GM21717 (cell line): ENCODE data around the gene HOXD10.

ENCODE experiments used
- ATAC-seq: cut with Tn5 transposase; IDR thresholded peaks from one replicate; pipeline ENCODE4 v1.9.1; 2021; ENCODE audit warnings: mild to moderate bottlenecking, moderate library complexity; ENCODE audit not compliant: unreplicated experiment

HOXD10 gene

GRCh38 chr2:176132205-176133171 is 15.9 kb downstream of the HOXD10 start:
- no peak for ATAC-seq

GRCh38 chr2:176133389-176133788 is 16.8 kb downstream of the HOXD10 start:
- no peak for ATAC-seq

GRCh38 chr2:176134035-176134434 is 17.5 kb downstream of the HOXD10 start:
- ATAC-seq = no peak

GRCh38 chr2:176135035-176135440 is 18.5 kb downstream of the HOXD10 start:
- no peak for ATAC-seq

- ATAC-seq = no peak
Observed at GRCh38 chr2:176136374-176137251, 20.0 kb downstream of the HOXD10 start.

- ATAC-seq = no peak
Observed at GRCh38 chr2:176137252-176137580, 20.6 kb downstream of the HOXD10 start.

GRCh38 chr2:176137906-176138305 is 21.3 kb downstream of the HOXD10 start:
- ATAC-seq = no peak

- ATAC-seq = no peak
Observed at GRCh38 chr2:176138526-176138922, 21.9 kb downstream of the HOXD10 start.

- no peak for ATAC-seq
Observed at GRCh38 chr2:176138923-176139660, 22.5 kb downstream of the HOXD10 start.

- no peak for ATAC-seq
Observed at GRCh38 chr2:176139661-176140512, 23.3 kb downstream of the HOXD10 start.

- ATAC-seq = peak; percentile 96
Observed at GRCh38 chr2:176140513-176141317, 24.1 kb downstream of the HOXD10 start.

- ATAC-seq = no peak
Observed at GRCh38 chr2:176142281-176142680, 25.7 kb downstream of the HOXD10 start.

- ATAC-seq = no peak
Observed at GRCh38 chr2:176145085-176145969, 28.7 kb downstream of the HOXD10 start.

GRCh38 chr2:176146101-176146500 is 29.5 kb downstream of the HOXD10 start:
- no peak for ATAC-seq

- ATAC-seq = no peak
Observed at GRCh38 chr2:176146645-176147044, 30.1 kb downstream of the HOXD10 start.

- no peak for ATAC-seq
Observed at GRCh38 chr2:176147210-176147799, 30.7 kb downstream of the HOXD10 start.

GRCh38 chr2:176147800-176148496 is 31.4 kb downstream of the HOXD10 start:
- ATAC-seq = no peak
